ENCODE data around the gene NUCKS1.

The NUCKS1 gene

DNA sequence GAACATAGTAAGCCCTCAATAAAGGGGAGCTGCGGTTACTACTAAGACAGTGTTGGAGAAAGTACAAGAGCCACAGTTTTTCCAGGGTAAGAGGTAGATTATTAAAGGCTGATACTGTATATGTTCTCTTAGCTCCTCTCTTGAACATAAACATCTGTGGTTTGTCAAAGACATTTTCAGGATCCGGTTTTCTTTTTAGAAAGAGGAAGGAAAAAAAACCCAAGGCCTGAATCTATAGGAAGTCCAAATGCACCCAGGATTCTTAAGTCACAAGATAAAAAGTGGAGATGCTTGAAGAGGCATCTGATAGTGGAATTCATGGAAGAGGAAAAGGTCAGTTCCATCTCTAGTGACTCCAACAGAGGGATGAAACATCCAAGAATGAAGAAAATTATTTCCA is 45.1 kb downstream of the NUCKS1 start:
- TF ChIP-seq, protein P1, sequence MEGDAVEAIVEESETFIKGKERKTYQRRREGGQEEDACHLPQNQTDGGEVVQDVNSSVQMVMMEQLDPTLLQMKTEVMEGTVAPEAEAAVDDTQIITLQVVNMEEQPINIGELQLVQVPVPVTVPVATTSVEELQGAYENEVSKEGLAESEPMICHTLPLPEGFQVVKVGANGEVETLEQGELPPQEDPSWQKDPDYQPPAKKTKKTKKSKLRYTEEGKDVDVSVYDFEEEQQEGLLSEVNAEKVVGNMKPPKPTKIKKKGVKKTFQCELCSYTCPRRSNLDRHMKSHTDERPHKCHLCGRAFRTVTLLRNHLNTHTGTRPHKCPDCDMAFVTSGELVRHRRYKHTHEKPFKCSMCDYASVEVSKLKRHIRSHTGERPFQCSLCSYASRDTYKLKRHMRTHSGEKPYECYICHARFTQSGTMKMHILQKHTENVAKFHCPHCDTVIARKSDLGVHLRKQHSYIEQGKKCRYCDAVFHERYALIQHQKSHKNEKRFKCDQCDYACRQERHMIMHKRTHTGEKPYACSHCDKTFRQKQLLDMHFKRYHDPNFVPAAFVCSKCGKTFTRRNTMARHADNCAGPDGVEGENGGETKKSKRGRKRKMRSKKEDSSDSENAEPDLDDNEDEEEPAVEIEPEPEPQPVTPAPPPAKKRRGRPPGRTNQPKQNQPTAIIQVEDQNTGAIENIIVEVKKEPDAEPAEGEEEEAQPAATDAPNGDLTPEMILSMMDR (IDR thresholded peaks at IDR 0.05; ENCODE audit: extremely low read depth, missing control alignments): no peak
- DNase-seq (ENCODE audit: low spot score): no peak

DNA sequence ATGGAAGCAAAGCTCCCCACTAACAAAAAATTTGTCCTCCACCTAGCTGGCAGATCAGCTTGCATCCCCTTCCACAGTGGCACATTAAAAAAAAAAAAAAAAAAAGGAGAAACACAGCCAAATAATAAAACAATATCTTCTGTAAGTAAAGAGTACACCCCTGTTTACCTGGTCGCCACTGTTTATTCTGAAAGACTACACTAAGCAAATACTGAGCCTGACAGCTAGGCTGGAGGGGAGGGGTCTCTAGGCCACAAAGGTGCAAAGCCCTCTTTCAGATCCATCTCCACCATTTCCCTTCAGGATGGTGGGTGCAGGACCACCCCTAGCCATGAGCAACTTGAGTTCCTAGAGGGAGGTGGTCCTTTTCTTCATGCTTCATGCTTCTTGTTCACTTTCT is 46.9 kb downstream of the NUCKS1 start:
- no peak for DNase-seq (ENCODE audit: low spot score)

DNA sequence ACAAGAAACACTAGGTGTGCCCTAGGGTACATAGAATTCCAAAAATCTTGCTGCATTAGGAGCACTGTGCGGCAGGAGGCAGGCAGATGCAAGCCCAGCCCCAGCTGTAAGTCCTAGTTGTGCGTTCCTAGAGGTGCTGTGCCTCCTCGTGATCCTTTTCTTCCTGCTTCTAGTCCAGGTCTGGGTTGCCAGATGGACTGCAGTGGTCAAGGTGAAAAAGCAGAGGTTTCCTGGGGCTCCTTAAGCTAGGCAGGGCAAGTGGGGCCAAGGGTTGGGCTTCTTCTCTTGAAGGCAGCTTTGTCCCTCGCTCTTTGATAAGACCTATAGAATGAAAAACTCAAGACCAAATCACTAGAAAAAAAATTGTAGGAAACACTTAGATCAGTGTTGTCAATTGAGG is 48.1 kb downstream of the NUCKS1 start:
- TF ChIP-seq, protein P1 (IDR thresholded peaks at IDR 0.05; ENCODE audit: extremely low read depth, missing control alignments): no peak
- no peak for DNase-seq (ENCODE audit: low spot score)

More for the DNA sequence above, 46.9 kb downstream of the NUCKS1 start:
- TF ChIP-seq, protein P1 (IDR thresholded peaks at IDR 0.05; ENCODE audit: extremely low read depth, missing control alignments): no peak

GRCh38 chr1:205701420-205701819 is 48.6 kb downstream of the NUCKS1 start:
- TF ChIP-seq, protein P1 (IDR thresholded peaks at IDR 0.05; ENCODE audit: extremely low read depth, missing control alignments): no peak

DNA sequence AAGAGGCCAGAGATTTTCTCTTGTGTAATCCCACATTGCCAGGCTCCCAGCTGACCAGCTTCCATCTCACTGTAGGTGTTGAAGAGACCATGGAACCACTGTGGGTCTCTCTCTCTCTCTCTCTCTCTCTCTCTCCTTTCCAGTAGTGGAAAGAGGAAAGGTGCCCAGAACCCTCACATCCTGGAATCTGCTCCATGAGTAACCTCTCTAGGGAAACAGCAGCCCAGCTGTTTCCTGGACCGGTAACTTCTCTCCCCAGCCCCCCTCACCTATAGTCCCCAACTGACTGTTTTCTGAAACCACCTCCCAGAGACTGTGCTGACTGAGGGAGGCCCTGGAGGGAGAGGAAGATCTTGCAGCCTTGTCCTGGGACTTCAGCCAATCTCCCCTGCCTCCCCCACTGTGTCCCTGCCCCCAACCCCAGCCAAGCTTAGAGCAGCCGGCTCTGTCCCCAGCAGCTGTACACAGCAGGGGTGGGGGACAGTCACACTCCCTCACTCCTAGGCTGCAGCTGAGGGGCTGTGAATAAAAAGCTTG is 49.0 kb downstream of the NUCKS1 start:
- DNase-seq (ENCODE audit: low spot score): no peak
- TF ChIP-seq, protein P1 (IDR thresholded peaks at IDR 0.05; ENCODE audit: extremely low read depth, missing control alignments): no peak

More at GRCh38 chr1:205701420-205701819, 48.6 kb downstream of the NUCKS1 start:
- no peak for DNase-seq (ENCODE audit: low spot score)

DNA sequence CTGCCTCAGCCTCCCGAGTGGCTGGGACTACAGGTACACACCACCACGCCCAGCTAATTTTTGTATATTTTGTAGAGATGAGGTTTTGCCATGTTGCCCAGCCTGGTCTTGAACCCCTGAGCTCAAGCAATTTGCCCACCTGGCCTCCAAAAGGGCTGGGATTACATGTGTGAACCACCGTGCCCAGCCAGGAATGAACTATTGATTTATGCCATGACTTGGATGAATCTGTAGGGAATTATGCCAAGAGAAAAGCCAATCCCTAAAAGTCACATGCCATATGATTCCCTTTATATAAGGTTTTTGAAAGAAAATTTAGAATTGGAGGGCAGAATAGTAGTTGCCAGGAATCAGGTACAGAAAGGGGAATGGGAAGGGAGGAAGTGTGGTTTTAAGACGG is 50.6 kb downstream of the NUCKS1 start:
- TF ChIP-seq, protein P1 (IDR thresholded peaks at IDR 0.05; ENCODE audit: extremely low read depth, missing control alignments): no peak
- DNase-seq (ENCODE audit: low spot score): no peak

- no peak for DNase-seq (ENCODE audit: low spot score)
- TF ChIP-seq, protein P1 (IDR thresholded peaks at IDR 0.05; ENCODE audit: extremely low read depth, missing control alignments): no peak
Measured at GRCh38 chr1:205698921-205699320, 51.1 kb downstream of the NUCKS1 start.

Measured in GM20000 (cell line).